ENCODE measurements around the gene B3GAT1.
"Not testable (repeated sequence)": the region's sequence is repeated elsewhere in the genome, so short reads cannot be mapped to it uniquely, and the experiment has no call there.

Gene B3GAT1

GRCh38 chr11:134412203-134413042, at the start of gene B3GAT1:
Gene B3GAT1, minus strand, starts transcription at chr11:134412242. Its CDS starts 24,583 bp downstream, at chr11:134387659.
- DNase-seq = peak; percentile 60

GRCh38 chr11:134461621-134462020, 49.6 kb upstream of the B3GAT1 start:
- no peak for DNase-seq

- DNase-seq = no peak
These were observed 48.8 kb upstream of the B3GAT1 start for GRCh38 chr11:134460881-134461280.

- no peak for DNase-seq
These were observed 48.1 kb upstream of the B3GAT1 start for GRCh38 chr11:134460062-134460561.

GRCh38 chr11:134459246-134460061, 47.4 kb upstream of the B3GAT1 start:
- DNase-seq = no peak

GRCh38 chr11:134457411-134458007, 45.5 kb upstream of the B3GAT1 start:
- not testable (repeated sequence) for DNase-seq

GRCh38 chr11:134455516-134455915, 43.5 kb upstream of the B3GAT1 start:
- no peak for DNase-seq

GRCh38 chr11:134454146-134454690, 42.2 kb upstream of the B3GAT1 start:
- DNase-seq = no peak

GRCh38 chr11:134453441-134453840, 41.4 kb upstream of the B3GAT1 start:
- DNase-seq = no peak

- no peak for DNase-seq
These were observed 40.8 kb upstream of the B3GAT1 start for GRCh38 chr11:134452838-134453155.

- DNase-seq = no peak
These were observed 40.2 kb upstream of the B3GAT1 start for GRCh38 chr11:134452026-134452837.

GRCh38 chr11:134450186-134450585, 38.1 kb upstream of the B3GAT1 start:
- DNase-seq = no peak

GRCh38 chr11:134449713-134450112, 37.7 kb upstream of the B3GAT1 start:
- DNase-seq = no peak

- no peak for DNase-seq
These were observed 37.0 kb upstream of the B3GAT1 start for GRCh38 chr11:134449051-134449450.

GRCh38 chr11:134447696-134448095, 35.7 kb upstream of the B3GAT1 start:
- DNase-seq = no peak

GRCh38 chr11:134445601-134446325, 33.7 kb upstream of the B3GAT1 start:
- no peak for DNase-seq

- DNase-seq = not testable (repeated sequence)
These were observed 32.4 kb upstream of the B3GAT1 start for GRCh38 chr11:134444160-134445108.

GRCh38 chr11:134443246-134443645, 31.2 kb upstream of the B3GAT1 start:
- no peak for DNase-seq

GRCh38 chr11:134442246-134442645, 30.2 kb upstream of the B3GAT1 start:
- DNase-seq = no peak

GRCh38 chr11:134441706-134442105, 29.7 kb upstream of the B3GAT1 start:
- no peak for DNase-seq
